HEK293 (cell line): ENCODE results near the gene MLLT6.

Source experiments
- CTCF ChIA-PET: fragments of 350-600 bp; formaldehyde crosslinking; extraction: SDS; loops from one replicate; lab custom pipeline; 2021; ENCODE audit warnings: antibody characterized with exemption; lab: Yijun Ruan, JAX
- POLR2A ChIA-PET: fragments of 300-600 bp; formaldehyde crosslinking; extraction: SDS; loops from one replicate; lab custom pipeline; 2020; ENCODE audit warnings: antibody characterized with exemption, inconsistent platforms; lab: Yijun Ruan, JAX
- H3K27ac ChIP-seq: fragments of 200-500 bp; sonication (Bioruptor generic); 2 replicates; pipeline ENCODE4 v1.5.1; 2014; ENCODE audit warnings: low read depth, low read length, control low read depth, inconsistent platforms; ENCODE audit errors: extremely low read depth
- H3K36me3 ChIP-seq, 2 experiments: fragments of 200-500 bp in 1 of 2; sonication (Bioruptor generic) in 1 of 2; 1 replicate in 1 of 2; 2 replicates in 1 of 2; pipeline ENCODE4 v1.5.1; 2014 to 2017; ENCODE audit warnings: inconsistent platforms in 2 of 2, low read length in 2 of 2; ENCODE audit not compliant: control insufficient read depth in 2 of 2, insufficient read depth in 1 of 2
- H3K4me1 ChIP-seq: fragments of 200-500 bp; sonication (Bioruptor generic); 2 replicates; pipeline ENCODE4 v1.5.1; 2014; ENCODE audit warnings: mild to moderate bottlenecking, low read length, inconsistent platforms; ENCODE audit not compliant: control insufficient read depth, insufficient read depth
- H3K4me3 ChIP-seq: 2 replicates; pipeline ENCODE4 v1.5.1; 2011; ENCODE audit warnings: low read depth, mild to moderate bottlenecking, control low read depth, low read length, moderate library complexity
- H3K9me3 ChIP-seq: fragments of 200-500 bp; sonication (Bioruptor generic); 2 replicates; pipeline ENCODE4 v1.5.1; 2014; ENCODE audit warnings: low read depth, low read length, inconsistent platforms; ENCODE audit not compliant: control insufficient read depth, insufficient read depth
- BCL11B ChIP-seq: fragments of 450-650 bp; formaldehyde crosslinking; IDR thresholded peaks from 2 replicates; pipeline ENCODE4 v1.5.1; 2016; ENCODE audit warnings: low read depth, missing biosample characterization, missing genetic modification characterization
- RBAK ChIP-seq: fragments of 450-650 bp; formaldehyde crosslinking; IDR thresholded peaks from 2 replicates; pipeline ENCODE4 v1.5.1; 2016; ENCODE audit warnings: missing biosample characterization, missing genetic modification characterization
- SP2 ChIP-seq: fragments of 450-650 bp; formaldehyde crosslinking; IDR thresholded peaks from 2 replicates; pipeline ENCODE4 v1.5.1; 2016; ENCODE audit warnings: missing biosample characterization, missing genetic modification characterization
- TCF7L2 ChIP-seq: IDR thresholded peaks from 2 replicates; pipeline ENCODE4 v1.6.1; 2011; ENCODE audit warnings: low read depth, mild to moderate bottlenecking, inconsistent platforms, low read length, moderate library complexity, borderline replicate concordance
- ZFP37 ChIP-seq: fragments of 450-650 bp; formaldehyde crosslinking; IDR thresholded peaks from 2 replicates; pipeline ENCODE4 v1.5.1; 2016; ENCODE audit warnings: missing biosample characterization, missing genetic modification characterization
- ZNF112 ChIP-seq: fragments of 450-650 bp; formaldehyde crosslinking; IDR thresholded peaks from 2 replicates; pipeline ENCODE4 v1.5.0; 2017; ENCODE audit warnings: missing biosample characterization, missing genetic modification characterization
- ZNF223 ChIP-seq: fragments of 450-650 bp; formaldehyde crosslinking; IDR thresholded peaks from 2 replicates; pipeline ENCODE4 v1.5.1; 2016; ENCODE audit warnings: missing biosample characterization, missing genetic modification characterization
- ZNF248 ChIP-seq: fragments of 450-650 bp; formaldehyde crosslinking; IDR thresholded peaks from 2 replicates; pipeline ENCODE4 v1.5.1; 2017; ENCODE audit warnings: missing biosample characterization, missing genetic modification characterization
- ZNF292 ChIP-seq: fragments of 450-650 bp; formaldehyde crosslinking; IDR thresholded peaks from 2 replicates; pipeline ENCODE4 v1.5.1; 2016; ENCODE audit warnings: low read depth, missing biosample characterization, missing genetic modification characterization, borderline replicate concordance
- ZNF549 ChIP-seq: fragments of 450-650 bp; IDR thresholded peaks from 2 replicates; pipeline ENCODE4 v1.5.1; 2018; ENCODE audit warnings: missing biosample characterization, missing genetic modification characterization, mild to moderate bottlenecking, inconsistent platforms, moderate library complexity
- ZNF560 ChIP-seq: fragments of 450-650 bp; formaldehyde crosslinking; IDR thresholded peaks from 2 replicates; pipeline ENCODE4 v1.5.1; 2017; ENCODE audit warnings: missing biosample characterization, missing genetic modification characterization, borderline replicate concordance
- ZNF610 ChIP-seq: fragments of 450-650 bp; formaldehyde crosslinking; IDR thresholded peaks from 2 replicates; pipeline ENCODE4 v1.5.1; 2016; ENCODE audit warnings: missing biosample characterization, missing genetic modification characterization, borderline replicate concordance
- ZNF654 ChIP-seq: fragments of 450-650 bp; formaldehyde crosslinking; IDR thresholded peaks from 2 replicates; pipeline ENCODE4 v1.5.1; 2016; ENCODE audit warnings: low read depth, missing biosample characterization, missing genetic modification characterization
- ZNF658 ChIP-seq: fragments of 450-650 bp; formaldehyde crosslinking; IDR thresholded peaks from 2 replicates; pipeline ENCODE4; 2016; ENCODE audit warnings: missing biosample characterization, missing genetic modification characterization
- ZNF660 ChIP-seq: fragments of 450-650 bp; IDR thresholded peaks from 2 replicates; pipeline ENCODE4 v1.5.1; 2018; ENCODE audit warnings: missing biosample characterization, mild to moderate bottlenecking, missing genetic modification characterization
- ZNF701 ChIP-seq: fragments of 450-650 bp; formaldehyde crosslinking; IDR thresholded peaks from 2 replicates; pipeline ENCODE4 v1.5.1; 2016; ENCODE audit warnings: missing biosample characterization, missing genetic modification characterization
- ZNF707 ChIP-seq: fragments of 450-650 bp; formaldehyde crosslinking; IDR thresholded peaks from 2 replicates; pipeline ENCODE4 v1.5.1; 2016; ENCODE audit warnings: missing biosample characterization, missing genetic modification characterization
- ZNF792 ChIP-seq: fragments of 450-650 bp; formaldehyde crosslinking; IDR thresholded peaks from 2 replicates; pipeline ENCODE4 v1.5.1; 2016; ENCODE audit warnings: missing biosample characterization, missing genetic modification characterization
- ZNF837 ChIP-seq: fragments of 450-650 bp; formaldehyde crosslinking; IDR thresholded peaks from 2 replicates; pipeline ENCODE4 v1.5.1; 2016; ENCODE audit warnings: missing biosample characterization, missing genetic modification characterization
- ZNF843 ChIP-seq: fragments of 450-650 bp; formaldehyde crosslinking; IDR thresholded peaks from 2 replicates; pipeline ENCODE4 v1.5.1; 2016; ENCODE audit warnings: missing biosample characterization, missing genetic modification characterization
- TF ChIP-seq, protein P1 (sequence below): fragments of 450-650 bp; formaldehyde crosslinking; IDR thresholded peaks from 2 replicates; pipeline ENCODE4 v1.5.1; 2016; ENCODE audit warnings: missing biosample characterization, missing genetic modification characterization
- TF ChIP-seq, protein P2 (sequence below): fragments of 450-650 bp; formaldehyde crosslinking; IDR thresholded peaks from 2 replicates; pipeline ENCODE4 v1.5.1; 2016; ENCODE audit warnings: missing biosample characterization, missing genetic modification characterization
- TF ChIP-seq, protein P3 (sequence below): fragments of 450-650 bp; formaldehyde crosslinking; IDR thresholded peaks from 2 replicates; pipeline ENCODE4 v1.5.1; 2016; ENCODE audit warnings: missing biosample characterization, missing genetic modification characterization
- TF ChIP-seq, protein P4 (sequence below): fragments of 450-650 bp; formaldehyde crosslinking; IDR thresholded peaks from 2 replicates; pipeline ENCODE4 v1.5.1; 2016; ENCODE audit warnings: missing biosample characterization, missing genetic modification characterization
- TF ChIP-seq, protein P5 (sequence below): fragments of 450-650 bp; IDR thresholded peaks from 2 replicates; pipeline ENCODE4 v1.5.1; 2018; ENCODE audit warnings: missing biosample characterization, missing genetic modification characterization
- TF ChIP-seq, protein P6 (sequence below): fragments of 450-650 bp; formaldehyde crosslinking; IDR thresholded peaks from 2 replicates; pipeline ENCODE4 v1.5.1; 2016; ENCODE audit warnings: missing biosample characterization, missing genetic modification characterization

Gene MLLT6

DNA sequence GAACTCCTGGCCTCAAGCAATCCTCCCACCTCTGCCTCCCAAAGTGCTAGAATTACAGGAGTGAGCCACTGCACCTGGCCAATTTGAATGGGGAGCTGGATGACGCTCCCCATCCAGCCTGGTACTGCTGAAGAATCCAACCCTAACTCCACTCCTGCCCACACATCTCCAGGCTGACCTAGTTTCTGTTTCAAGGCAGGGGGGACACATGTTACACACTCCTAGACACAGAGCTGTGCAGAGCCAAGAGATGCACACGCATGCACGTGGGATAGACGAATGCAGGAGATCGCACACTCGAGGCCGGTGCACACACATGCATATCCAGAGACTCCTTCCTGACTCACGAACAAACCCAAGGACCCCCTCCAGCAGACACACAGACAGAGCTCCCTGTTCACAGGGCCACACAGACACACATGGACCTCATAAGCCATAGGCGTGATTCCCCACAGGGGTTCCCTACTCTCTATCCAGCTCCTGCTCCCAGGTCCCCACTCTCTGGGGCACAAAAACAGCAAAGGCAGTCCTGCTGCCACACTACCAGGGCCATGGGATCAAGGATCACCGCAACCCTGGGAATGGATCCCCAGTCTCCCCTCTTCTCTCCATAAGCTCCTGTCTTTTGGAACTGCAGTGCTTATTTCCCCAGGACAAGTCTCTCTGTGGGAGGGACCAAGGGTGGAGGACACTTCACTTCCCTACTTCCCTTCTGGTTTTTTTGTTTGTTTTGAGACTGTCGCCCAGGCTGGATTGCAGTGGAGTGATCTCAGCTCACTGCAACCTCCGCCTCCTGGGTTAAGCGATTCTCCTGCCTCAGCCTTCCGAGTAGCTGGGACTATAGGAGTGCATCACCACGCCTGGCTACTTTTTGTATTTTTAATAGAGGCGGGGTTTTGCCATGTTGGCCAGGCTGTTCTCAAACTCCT lies 44.7 kb upstream of the MLLT6 start:
- H3K27ac ChIP-seq, result no peak overlapping the region
- CTCF ChIA-PET, result interaction anchor here (0.6 to 11.9 kb wide), 12 partner anchors 8 to 311 kb away, joined by 3 to 254 read pairs (median 4); no protein-coding TSS in a partner anchor
- H3K4me1 ChIP-seq, result no peaks in the 10 kb centered on the region
- POLR2A ChIA-PET, result interaction anchor here (0.7 kb wide), 2 partner anchors 68 to 247 kb away, joined by 3 read pairs; no protein-coding TSS in a partner anchor
- H3K4me3 ChIP-seq, result no peak overlapping the region
- no peaks in the 10 kb centered on the region for H3K9me3 ChIP-seq
- no peaks in the 10 kb centered on the region for H3K36me3 ChIP-seq
- TF ChIP-seq ZNF658 (tag by site-specific recombination) (no peak), ZNF701 (tag by site-specific recombination) (no peak), BCL11B (tag by site-specific recombination) (no peak), ZNF549 (tag by site-specific recombination) (no peak), ZNF707 (tag by site-specific recombination) (no peak), RBAK (tag by site-specific recombination) (no peak), ZNF837 (tag by site-specific recombination) (no peak), ZNF660 (tag by site-specific recombination) (no peak), ZNF560 (tag by site-specific recombination) (no peak), TCF7L2 (no peak), ZNF792 (tag by site-specific recombination) (no peak), ZNF223 (tag by site-specific recombination) (no peak), ZNF654 (tag by site-specific recombination) (no peak), ZNF843 (no peak), ZNF112 (tag by site-specific recombination) (no peak), ZNF292 (tag by site-specific recombination) (no peak), ZNF248 (tag by site-specific recombination) (no peak), SP2 (peak; percentile 40), ZFP37 (no peak), ZNF610 (tag by site-specific recombination) (no peak)
- TF ChIP-seq, protein P1, sequence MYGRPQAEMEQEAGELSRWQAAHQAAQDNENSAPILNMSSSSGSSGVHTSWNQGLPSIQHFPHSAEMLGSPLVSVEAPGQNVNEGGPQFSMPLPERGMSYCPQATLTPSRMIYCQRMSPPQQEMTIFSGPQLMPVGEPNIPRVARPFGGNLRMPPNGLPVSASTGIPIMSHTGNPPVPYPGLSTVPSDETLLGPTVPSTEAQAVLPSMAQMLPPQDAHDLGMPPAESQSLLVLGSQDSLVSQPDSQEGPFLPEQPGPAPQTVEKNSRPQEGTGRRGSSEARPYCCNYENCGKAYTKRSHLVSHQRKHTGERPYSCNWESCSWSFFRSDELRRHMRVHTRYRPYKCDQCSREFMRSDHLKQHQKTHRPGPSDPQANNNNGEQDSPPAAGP (tag by site-specific recombination), result no peak
- TF ChIP-seq, protein P2, sequence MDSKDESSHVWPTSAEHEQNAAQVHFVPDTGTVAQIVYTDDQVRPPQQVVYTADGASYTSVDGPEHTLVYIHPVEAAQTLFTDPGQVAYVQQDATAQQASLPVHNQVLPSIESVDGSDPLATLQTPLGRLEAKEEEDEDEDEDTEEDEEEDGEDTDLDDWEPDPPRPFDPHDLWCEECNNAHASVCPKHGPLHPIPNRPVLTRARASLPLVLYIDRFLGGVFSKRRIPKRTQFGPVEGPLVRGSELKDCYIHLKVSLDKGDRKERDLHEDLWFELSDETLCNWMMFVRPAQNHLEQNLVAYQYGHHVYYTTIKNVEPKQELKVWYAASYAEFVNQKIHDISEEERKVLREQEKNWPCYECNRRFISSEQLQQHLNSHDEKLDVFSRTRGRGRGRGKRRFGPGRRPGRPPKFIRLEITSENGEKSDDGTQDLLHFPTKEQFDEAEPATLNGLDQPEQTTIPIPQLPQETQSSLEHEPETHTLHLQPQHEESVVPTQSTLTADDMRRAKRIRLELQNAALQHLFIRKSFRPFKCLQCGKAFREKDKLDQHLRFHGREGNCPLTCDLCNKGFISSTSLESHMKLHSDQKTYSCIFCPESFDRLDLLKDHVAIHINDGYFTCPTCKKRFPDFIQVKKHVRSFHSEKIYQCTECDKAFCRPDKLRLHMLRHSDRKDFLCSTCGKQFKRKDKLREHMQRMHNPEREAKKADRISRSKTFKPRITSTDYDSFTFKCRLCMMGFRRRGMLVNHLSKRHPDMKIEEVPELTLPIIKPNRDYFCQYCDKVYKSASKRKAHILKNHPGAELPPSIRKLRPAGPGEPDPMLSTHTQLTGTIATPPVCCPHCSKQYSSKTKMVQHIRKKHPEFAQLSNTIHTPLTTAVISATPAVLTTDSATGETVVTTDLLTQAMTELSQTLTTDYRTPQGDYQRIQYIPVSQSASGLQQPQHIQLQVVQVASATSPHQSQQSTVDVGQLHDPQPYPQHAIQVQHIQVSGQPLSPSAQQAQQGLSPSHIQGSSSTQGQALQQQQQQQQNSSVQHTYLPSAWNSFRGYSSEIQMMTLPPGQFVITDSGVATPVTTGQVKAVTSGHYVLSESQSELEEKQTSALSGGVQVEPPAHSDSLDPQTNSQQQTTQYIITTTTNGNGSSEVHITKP (tag by site-specific recombination), result peak; percentile 100
- TF ChIP-seq, protein P3, sequence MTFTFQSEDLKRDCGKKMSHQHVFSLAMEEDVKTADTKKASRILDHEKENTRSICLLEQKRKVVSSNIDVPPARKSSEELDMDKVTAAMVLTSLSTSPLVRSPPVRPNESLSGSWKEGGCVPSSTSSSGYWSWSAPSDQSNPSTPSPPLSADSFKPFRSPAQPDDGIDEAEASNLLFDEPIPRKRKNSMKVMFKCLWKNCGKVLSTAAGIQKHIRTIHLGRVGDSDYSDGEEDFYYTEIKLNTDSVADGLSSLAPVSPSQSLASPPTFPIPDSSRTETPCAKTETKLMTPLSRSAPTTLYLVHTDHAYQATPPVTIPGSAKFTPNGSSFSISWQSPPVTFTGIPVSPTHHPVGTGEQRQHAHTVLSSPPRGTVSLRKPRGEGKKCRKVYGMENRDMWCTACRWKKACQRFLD (tag by site-specific recombination), result no peak
- TF ChIP-seq, protein P4, sequence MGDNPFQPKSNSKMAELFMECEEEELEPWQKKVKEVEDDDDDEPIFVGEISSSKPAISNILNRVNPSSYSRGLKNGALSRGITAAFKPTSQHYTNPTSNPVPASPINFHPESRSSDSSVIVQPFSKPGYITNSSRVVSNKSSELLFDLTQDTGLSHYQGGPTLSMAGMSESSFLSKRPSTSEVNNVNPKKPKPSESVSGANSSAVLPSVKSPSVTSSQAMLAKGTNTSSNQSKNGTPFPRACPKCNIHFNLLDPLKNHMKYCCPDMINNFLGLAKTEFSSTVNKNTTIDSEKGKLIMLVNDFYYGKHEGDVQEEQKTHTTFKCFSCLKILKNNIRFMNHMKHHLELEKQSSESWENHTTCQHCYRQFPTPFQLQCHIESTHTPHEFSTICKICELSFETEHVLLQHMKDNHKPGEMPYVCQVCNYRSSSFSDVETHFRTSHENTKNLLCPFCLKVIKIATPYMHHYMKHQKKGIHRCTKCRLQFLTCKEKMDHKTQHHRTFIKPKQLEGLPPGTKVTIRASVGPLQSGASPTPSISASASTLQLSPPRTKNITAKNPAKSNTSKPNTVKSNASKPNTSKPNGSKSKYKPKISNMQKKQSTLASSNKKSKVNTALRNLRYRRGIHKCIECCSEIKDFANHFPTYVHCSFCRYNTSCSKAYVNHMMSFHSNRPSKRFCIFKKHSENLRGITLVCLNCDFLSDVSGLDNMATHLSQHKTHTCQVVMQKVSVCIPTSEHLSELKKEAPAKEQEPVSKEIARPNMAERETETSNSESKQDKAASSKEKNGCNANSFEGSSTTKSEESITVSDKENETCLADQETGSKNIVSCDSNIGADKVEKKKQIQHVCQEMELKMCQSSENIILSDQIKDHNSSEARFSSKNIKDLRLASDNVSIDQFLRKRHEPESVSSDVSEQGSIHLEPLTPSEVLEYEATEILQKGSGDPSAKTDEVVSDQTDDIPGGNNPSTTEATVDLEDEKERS (tag by site-specific recombination), result no peak
- TF ChIP-seq, protein P5, sequence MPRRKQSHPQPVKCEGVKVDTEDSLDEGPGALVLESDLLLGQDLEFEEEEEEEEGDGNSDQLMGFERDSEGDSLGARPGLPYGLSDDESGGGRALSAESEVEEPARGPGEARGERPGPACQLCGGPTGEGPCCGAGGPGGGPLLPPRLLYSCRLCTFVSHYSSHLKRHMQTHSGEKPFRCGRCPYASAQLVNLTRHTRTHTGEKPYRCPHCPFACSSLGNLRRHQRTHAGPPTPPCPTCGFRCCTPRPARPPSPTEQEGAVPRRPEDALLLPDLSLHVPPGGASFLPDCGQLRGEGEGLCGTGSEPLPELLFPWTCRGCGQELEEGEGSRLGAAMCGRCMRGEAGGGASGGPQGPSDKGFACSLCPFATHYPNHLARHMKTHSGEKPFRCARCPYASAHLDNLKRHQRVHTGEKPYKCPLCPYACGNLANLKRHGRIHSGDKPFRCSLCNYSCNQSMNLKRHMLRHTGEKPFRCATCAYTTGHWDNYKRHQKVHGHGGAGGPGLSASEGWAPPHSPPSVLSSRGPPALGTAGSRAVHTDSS (tag by site-specific recombination), result no peak
- TF ChIP-seq, protein P6, sequence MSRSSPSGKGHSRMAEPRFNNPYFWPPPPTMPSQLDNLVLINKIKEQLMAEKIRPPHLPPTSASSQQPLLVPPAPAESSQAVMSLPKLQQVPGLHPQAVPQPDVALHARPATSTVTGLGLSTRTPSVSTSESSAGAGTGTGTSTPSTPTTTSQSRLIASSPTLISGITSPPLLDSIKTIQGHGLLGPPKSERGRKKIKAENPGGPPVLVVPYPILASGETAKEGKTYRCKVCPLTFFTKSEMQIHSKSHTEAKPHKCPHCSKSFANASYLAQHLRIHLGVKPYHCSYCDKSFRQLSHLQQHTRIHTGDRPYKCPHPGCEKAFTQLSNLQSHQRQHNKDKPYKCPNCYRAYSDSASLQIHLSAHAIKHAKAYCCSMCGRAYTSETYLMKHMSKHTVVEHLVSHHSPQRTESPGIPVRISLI (tag by site-specific recombination), result no peak
